ENCODE measurements around the gene DZIP1L. TPM values are rescaled to one million over a fixed set of nuclear protein-coding genes. Genes with fewer than 3 reads are reported as not detected.
A peak's percentile ranks its signal among the peaks of the same experiment; 100 is the strongest.

DZIP1L gene
- total and polyA plus RNA-seq, 9 of the 15 experiments (the other 6 are each of a cell fraction or from before 2014, with no cell fraction given), result 0.03 to 1.5 (median 0.48) TPM; not detected in 1

DNA sequence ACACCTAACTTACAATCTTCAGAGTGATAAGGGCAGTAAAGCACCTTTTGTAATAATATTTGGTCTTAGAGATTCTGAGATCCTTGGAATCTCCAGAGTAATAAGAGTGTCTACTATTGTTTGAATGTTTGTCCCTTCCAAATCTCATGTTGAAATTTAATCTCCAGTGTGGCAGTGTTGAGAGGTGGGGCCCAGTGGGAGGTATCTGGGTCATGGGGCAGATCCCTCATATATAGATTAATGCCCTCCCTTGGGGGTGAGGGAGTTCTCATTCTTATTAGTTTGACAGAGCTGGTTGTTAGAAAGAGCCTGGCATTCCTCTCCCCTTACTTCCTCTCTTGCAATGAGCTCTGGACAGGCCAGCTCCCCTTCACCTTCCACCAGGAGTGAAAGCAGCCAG, 16.0 kb downstream of the DZIP1L start (continued):
- TF ChIP-seq, protein P1, sequence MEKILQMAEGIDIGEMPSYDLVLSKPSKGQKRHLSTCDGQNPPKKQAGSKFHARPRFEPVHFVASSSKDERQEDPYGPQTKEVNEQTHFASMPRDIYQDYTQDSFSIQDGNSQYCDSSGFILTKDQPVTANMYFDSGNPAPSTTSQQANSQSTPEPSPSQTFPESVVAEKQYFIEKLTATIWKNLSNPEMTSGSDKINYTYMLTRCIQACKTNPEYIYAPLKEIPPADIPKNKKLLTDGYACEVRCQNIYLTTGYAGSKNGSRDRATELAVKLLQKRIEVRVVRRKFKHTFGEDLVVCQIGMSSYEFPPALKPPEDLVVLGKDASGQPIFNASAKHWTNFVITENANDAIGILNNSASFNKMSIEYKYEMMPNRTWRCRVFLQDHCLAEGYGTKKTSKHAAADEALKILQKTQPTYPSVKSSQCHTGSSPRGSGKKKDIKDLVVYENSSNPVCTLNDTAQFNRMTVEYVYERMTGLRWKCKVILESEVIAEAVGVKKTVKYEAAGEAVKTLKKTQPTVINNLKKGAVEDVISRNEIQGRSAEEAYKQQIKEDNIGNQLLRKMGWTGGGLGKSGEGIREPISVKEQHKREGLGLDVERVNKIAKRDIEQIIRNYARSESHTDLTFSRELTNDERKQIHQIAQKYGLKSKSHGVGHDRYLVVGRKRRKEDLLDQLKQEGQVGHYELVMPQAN (IDR thresholded peaks at IDR 0.05; ENCODE audit: borderline replicate concordance), result no peak
- no peak for TF ChIP-seq ZNF3 (CRISPR knock-in tag; IDR thresholded peaks at IDR 0.05)

DNA sequence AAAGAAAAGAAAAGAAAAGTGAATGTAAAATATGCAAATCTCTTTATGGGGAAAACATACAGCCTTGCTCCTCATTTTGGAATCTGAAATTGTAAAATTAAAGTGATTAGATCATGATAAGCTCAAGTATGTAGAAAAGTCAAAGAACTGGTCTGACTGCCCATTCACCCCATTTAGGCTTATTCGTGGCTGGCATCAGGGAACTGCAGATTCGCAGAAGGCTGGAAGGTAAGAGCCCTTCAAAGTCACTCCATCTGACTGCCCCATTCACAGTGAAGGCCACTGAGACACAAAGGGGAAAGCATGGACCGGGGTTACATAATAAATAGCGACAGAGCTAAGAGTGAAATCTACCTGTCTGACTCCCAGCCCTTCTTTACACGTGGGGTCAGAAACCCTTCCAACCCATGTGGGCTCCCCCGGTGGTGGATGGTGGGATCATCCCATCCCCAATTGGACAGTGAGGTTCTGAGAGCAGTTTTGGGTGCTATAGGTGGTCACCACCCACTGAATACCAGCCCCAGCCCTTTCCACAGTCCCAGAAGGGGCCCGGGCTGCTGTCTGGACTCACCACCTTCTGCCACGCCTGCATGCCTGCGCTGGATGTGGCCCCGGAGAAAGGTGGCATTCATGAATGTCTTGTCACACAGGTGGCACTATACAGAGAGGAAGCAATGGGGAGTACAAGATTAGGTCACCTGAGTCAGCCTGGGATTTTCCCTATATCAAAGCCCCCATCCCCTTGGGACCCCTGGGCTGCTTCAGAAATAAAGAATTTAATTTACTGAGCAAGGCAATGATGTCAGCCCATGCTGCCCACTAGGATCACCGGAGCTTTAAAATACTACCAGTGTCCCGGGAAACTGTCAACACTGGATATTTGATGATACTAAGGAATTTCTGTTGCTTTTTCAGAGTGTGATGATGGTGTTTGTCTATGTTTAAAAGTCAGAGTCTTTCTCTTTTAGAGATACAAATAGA, 17.9 kb downstream of the DZIP1L start:
- Histone ChIP-seq H4K20me1 (replicated peaks; ENCODE audit: control insufficient read depth, insufficient read depth, low read length) (no peaks in the 10 kb centered on the region; the same call in 1 of the 2 replicates), H3K9me3 (replicated peaks; ENCODE audit: control insufficient read depth, insufficient read depth, low read depth, low read length) (no peaks in the 10 kb centered on the region), H3K4me2 (ENCODE audit: insufficient read depth, low read length) (no peak overlapping the region), H3K4me3 (no peak overlapping the region), H3K79me2 (ENCODE audit: control insufficient read depth, insufficient read depth, low read length) (no peaks in the 10 kb centered on the region), H3K27me3 (ENCODE audit: control insufficient read depth in 2 of 2, insufficient read depth in 2 of 2, low read length in 2 of 2) (peaks cover 0 to 11% of the 10 kb centered on the region in 2 experiments; a peak in 2 of 5 replicates), H2AFZ (ENCODE audit: low read depth, low read length) (no peak overlapping the region), H3K4me1 (replicated peaks in 1 of 2; ENCODE audit: control insufficient read depth in 2 of 2, insufficient read depth in 2 of 2, low read length in 2 of 2) (peaks cover 0 to 6% of the 10 kb centered on the region in 2 experiments; a peak in 1 of 5 replicates), H3K9ac (ENCODE audit: insufficient read depth in 1 of 2, low read depth in 2 of 2, low read length in 2 of 2) (no peak overlapping the region), H3K9me1 (ENCODE audit: control insufficient read depth, insufficient read depth, low read length) (no peaks in the 10 kb centered on the region), H3K36me3 (ENCODE audit: control insufficient read depth, insufficient read depth, low read length) (no peaks in the 10 kb centered on the region), H3K27ac (ENCODE audit: extremely low read depth, low read depth, low read length) (no peak overlapping the region)
- BruUV-seq (replicated peaks), result no TSS peak
- no peak for FAIRE-seq
- ATAC-seq, result peak; percentile 69
- in situ Hi-C loops (cut with MboI) (no loop called here), intact Hi-C loops (cut with micrococcal nuclease) (no loop called here)
- DNase-seq (ENCODE audit: extremely low read depth in 1 of 4, low spot score in 3 of 4), result peak in 1 of 4 experiments; percentile 12
- ChIA-PET CTCF (ENCODE audit: low intra/inter-chr PET ratio) (no interaction called here), POLR2A (no interaction called here)
- WGBS (ENCODE audit: insufficient coverage, low coverage, missing lambda C conversion rate), result 2% methylated on average over 10 of the region's 12 CpGs
- TF ChIP-seq ZNF436 (CRISPR knock-in tag; IDR thresholded peaks at IDR 0.05) (no peak), JUNB (CRISPR knock-in tag; conservative IDR thresholded peaks at IDR 0.05) (no peak), ZKSCAN8 (CRISPR knock-in tag; IDR thresholded peaks at IDR 0.05) (no peak), ELF2 (CRISPR knock-in tag; IDR thresholded peaks at IDR 0.05) (no peak), NFXL1 (CRISPR knock-in tag; IDR thresholded peaks at IDR 0.05) (no peak), GABPA (tag; conservative IDR thresholded peaks at IDR 0.05; ENCODE audit: low read depth) (no peak), ZNF23 (CRISPR knock-in tag; IDR thresholded peaks at IDR 0.05) (no peak), TFAM (CRISPR knock-in tag; conservative IDR thresholded peaks at IDR 0.05) (no peak), BRF1 (IDR thresholded peaks at IDR 0.05; ENCODE audit: borderline replicate concordance, extremely low read depth, insufficient read length) (no peak), ARID2 (IDR thresholded peaks at IDR 0.05) (no peak)
- TF ChIP-seq, protein P2, sequence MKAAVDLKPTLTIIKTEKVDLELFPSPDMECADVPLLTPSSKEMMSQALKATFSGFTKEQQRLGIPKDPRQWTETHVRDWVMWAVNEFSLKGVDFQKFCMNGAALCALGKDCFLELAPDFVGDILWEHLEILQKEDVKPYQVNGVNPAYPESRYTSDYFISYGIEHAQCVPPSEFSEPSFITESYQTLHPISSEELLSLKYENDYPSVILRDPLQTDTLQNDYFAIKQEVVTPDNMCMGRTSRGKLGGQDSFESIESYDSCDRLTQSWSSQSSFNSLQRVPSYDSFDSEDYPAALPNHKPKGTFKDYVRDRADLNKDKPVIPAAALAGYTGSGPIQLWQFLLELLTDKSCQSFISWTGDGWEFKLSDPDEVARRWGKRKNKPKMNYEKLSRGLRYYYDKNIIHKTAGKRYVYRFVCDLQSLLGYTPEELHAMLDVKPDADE (conservative IDR thresholded peaks at IDR 0.05; ENCODE audit: control insufficient read depth, low read depth, low read length), result no peak
- TF ChIP-seq, protein P3, sequence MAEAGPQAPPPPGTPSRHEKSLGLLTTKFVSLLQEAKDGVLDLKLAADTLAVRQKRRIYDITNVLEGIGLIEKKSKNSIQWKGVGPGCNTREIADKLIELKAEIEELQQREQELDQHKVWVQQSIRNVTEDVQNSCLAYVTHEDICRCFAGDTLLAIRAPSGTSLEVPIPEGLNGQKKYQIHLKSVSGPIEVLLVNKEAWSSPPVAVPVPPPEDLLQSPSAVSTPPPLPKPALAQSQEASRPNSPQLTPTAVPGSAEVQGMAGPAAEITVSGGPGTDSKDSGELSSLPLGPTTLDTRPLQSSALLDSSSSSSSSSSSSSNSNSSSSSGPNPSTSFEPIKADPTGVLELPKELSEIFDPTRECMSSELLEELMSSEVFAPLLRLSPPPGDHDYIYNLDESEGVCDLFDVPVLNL (CRISPR knock-in tag; IDR thresholded peaks at IDR 0.05; ENCODE audit: low read depth), result no peak

All from K562 (cell line).